Gastrocnemius medialis (tissue), 4 donors: ENCODE results near the gene ANKRD30A.

Experiments used
- CTCF ChIP-seq, 5 experiments: fragments of 450-650 bp in 3 of 5; fragments of 200-600 bp in 2 of 5; sonication (generic) in 2 of 5; IDR thresholded peaks in 4 of 5; conservative IDR thresholded peaks in 1 of 5; 1 replicate in 4 of 5; 2 replicates in 1 of 5; pipeline ENCODE4 v1.5.1; 2016 to 2019; ENCODE audit warnings: antibody characterized with exemption in 5 of 5, mild to moderate bottlenecking in 3 of 5, moderate library complexity in 3 of 5
- POLR2A ChIP-seq, 2 donors: fragments of 450-650 bp; IDR thresholded peaks; one replicate each; pipeline ENCODE4 v1.6.1; 2017; ENCODE audit warnings: antibody characterized with exemption in 2 of 2, mild to moderate bottlenecking in 2 of 2, moderate library complexity in 2 of 2

- TF ChIP-seq POLR2A (IDR thresholded peaks at IDR 0.05) (no peak), CTCF (IDR thresholded peaks at IDR 0.05 in 4 of 5, conservative IDR thresholded peaks at IDR 0.05 in 1 of 5) (no peak)
Measured at GRCh38 chr10:37379991-37380390, 254.6 kb downstream of the ANKRD30A start.
